Esophagus muscularis mucosa (tissue), 4 donors: ENCODE results near the gene MAPK8IP2.

Experiments used
- CTCF ChIP-seq, 3 experiments: fragments of 200-600 bp in 2 of 3; fragments of 450-650 bp in 1 of 3; sonication (generic) in 2 of 3; IDR thresholded peaks; one replicate each; pipeline ENCODE4 v1.5.1; 2017 to 2019; ENCODE audit warnings: antibody characterized with exemption in 3 of 3, mild to moderate bottlenecking in 2 of 3, moderate library complexity in 1 of 3
- EP300 ChIP-seq: sonication (generic); formaldehyde crosslinking; IDR thresholded peaks from one replicate; pipeline ENCODE4 v1.6.1; 2017; ENCODE audit warnings: antibody characterized with exemption
- POLR2A ChIP-seq: fragments of 450-650 bp; IDR thresholded peaks from one replicate; pipeline ENCODE4 v1.6.1; 2017; ENCODE audit warnings: antibody characterized with exemption, moderate library complexity, mild to moderate bottlenecking, low read depth
- POLR2AphosphoS5 ChIP-seq, 2 donors: sonication (generic); formaldehyde crosslinking; IDR thresholded peaks; one replicate each; pipeline ENCODE4 v1.6.1; 2017; ENCODE audit warnings: antibody characterized with exemption in 2 of 2

- TF ChIP-seq EP300: no peak
- TF ChIP-seq CTCF (IDR thresholded peaks at IDR 0.05): no peak
- no peak for TF ChIP-seq POLR2A
- TF ChIP-seq POLR2AphosphoS5 (IDR thresholded peaks at IDR 0.05): no peak
Measured at GRCh38 chr22:50630376-50630775, 29.8 kb downstream of the MAPK8IP2 start.
